Activated CD8-positive, alpha-beta memory T cell treated with anti-CD3 and anti-CD28 coated beads, Interleukin-2, amount 10 ng/mL, durations not matched to agents 7 days and 5 days (primary cell): Measurements from ENCODE around the gene OTUB2. TPM values are rescaled to one million over a fixed set of nuclear protein-coding genes. Genes with fewer than 3 reads are reported as not detected.

Experiments
- ATAC-seq: fragments of 150-1000 bp; cut with Tn5 transposase; one replicate; pipeline ENCODE4 v1.10.0; 2021; ENCODE audit warnings: moderate library complexity
- CTCF ChIA-PET: fragments of 350-600 bp; sonication (Branson Sonifier 250); formaldehyde crosslinking; loops from one replicate; lab custom pipeline; 2021; ENCODE audit warnings: antibody characterized with exemption; lab: Charles Lee
- DNase-seq: peaks from one replicate; pipeline ENCODE4 v3.0.0-alpha.2; 2020
- H3K27ac Mint-ChIP-seq: one replicate; pipeline ENCODE4 v1.8.0; 2021; ENCODE audit warnings: mild to moderate bottlenecking, mixed read lengths
- H3K27me3 Mint-ChIP-seq: one replicate; pipeline ENCODE4 v1.8.0; 2021; ENCODE audit warnings: mixed read lengths
- H3K36me3 Mint-ChIP-seq: one replicate; pipeline ENCODE4 v1.8.0; 2021; ENCODE audit warnings: mild to moderate bottlenecking, mixed read lengths
- H3K4me1 Mint-ChIP-seq: one replicate; pipeline ENCODE4 v1.8.0; 2021; ENCODE audit warnings: mixed read lengths
- H3K4me3 Mint-ChIP-seq: one replicate; pipeline ENCODE4 v1.8.0; 2021; ENCODE audit warnings: mild to moderate bottlenecking, moderate library complexity, mixed read lengths
- H3K9me3 Mint-ChIP-seq: one replicate; pipeline ENCODE4 v1.8.0; 2022; ENCODE audit warnings: low read depth, mixed read lengths
- total RNA-seq, 2 experiments: library from RNA; stranded (reverse); gene quantifications; one replicate each; pipeline ENCODE4 v1.2.3, GENCODE V29; 2021

OTUB2 gene
- total RNA-seq: 1 to 10 TPM; 3.4 to 4.2 TPM

- DNase-seq (peak; percentile 99), ATAC-seq (peak; percentile 98)
- peaks cover 56% of the 10 kb centered on the region for H3K4me1 Mint-ChIP-seq
- CTCF ChIA-PET: interaction anchor here (0.6 to 9.8 kb wide), 11 partner anchors 10 to 154 kb away, joined by 3 to 87 read pairs (median 3); no protein-coding TSS in a partner anchor
- H3K27ac Mint-ChIP-seq: peak within 1 kb of the TSS; percentile 65
- peak within 1 kb of the TSS; percentile 64 for H3K4me3 Mint-ChIP-seq
- no peaks in the 10 kb centered on the region for H3K36me3 Mint-ChIP-seq
- no peaks in the 10 kb centered on the region for H3K27me3 Mint-ChIP-seq
- no peaks in the 10 kb centered on the region for H3K9me3 Mint-ChIP-seq
Measured at GRCh38 chr14:94026173-94026888, at the start of gene OTUB2. Gene OTUB2, plus strand, starts transcription at chr14:94026340. Its CDS starts 198 bp downstream, at chr14:94026538.

- peak within 1 kb of the TSS; percentile 93 for H3K27ac Mint-ChIP-seq
- peak within 1 kb of the TSS; percentile 83 for H3K4me3 Mint-ChIP-seq
- no peaks in the 10 kb centered on the region for H3K9me3 Mint-ChIP-seq
- peak; percentile 18 for ATAC-seq
- no peaks in the 10 kb centered on the region for H3K27me3 Mint-ChIP-seq
- H3K4me1 Mint-ChIP-seq: peaks cover 86% of the 10 kb centered on the region
- peak; percentile 79 for DNase-seq
- CTCF ChIA-PET: interaction anchor here (1.1 to 14.6 kb wide), 7 partner anchors 9 to 204 kb away, joined by 3 to 309 read pairs (median 5); partner anchors contain the start of gene CCDC197
- peaks cover 31% of the 10 kb centered on the region for H3K36me3 Mint-ChIP-seq
Measured at GRCh38 chr14:93976477-93977057, 49.6 kb upstream of the OTUB2 start, which contains the start of gene ASB2. Gene ASB2, minus strand, starts transcription at chr14:93976570. Its CDS starts 12,031 bp downstream, at chr14:93964539.

- Mint-ChIP-seq H3K27ac (peak overlapping the region; percentile 93), H3K4me3 (peak overlapping the region; percentile 83), H3K27me3 (no peaks in the 10 kb centered on the region), H3K36me3 (peaks cover 30% of the 10 kb centered on the region), H3K9me3 (no peaks in the 10 kb centered on the region), H3K4me1 (peaks cover 81% of the 10 kb centered on the region)
- CTCF ChIA-PET: interaction anchor here (1.1 to 14.6 kb wide), 6 partner anchors 19 to 203 kb away, joined by 3 to 309 read pairs (median 14); no protein-coding TSS in a partner anchor
- no peak for DNase-seq
- ATAC-seq: no peak
Measured at GRCh38 chr14:93977171-93977570, 49.0 kb upstream of the OTUB2 start.

DNA sequence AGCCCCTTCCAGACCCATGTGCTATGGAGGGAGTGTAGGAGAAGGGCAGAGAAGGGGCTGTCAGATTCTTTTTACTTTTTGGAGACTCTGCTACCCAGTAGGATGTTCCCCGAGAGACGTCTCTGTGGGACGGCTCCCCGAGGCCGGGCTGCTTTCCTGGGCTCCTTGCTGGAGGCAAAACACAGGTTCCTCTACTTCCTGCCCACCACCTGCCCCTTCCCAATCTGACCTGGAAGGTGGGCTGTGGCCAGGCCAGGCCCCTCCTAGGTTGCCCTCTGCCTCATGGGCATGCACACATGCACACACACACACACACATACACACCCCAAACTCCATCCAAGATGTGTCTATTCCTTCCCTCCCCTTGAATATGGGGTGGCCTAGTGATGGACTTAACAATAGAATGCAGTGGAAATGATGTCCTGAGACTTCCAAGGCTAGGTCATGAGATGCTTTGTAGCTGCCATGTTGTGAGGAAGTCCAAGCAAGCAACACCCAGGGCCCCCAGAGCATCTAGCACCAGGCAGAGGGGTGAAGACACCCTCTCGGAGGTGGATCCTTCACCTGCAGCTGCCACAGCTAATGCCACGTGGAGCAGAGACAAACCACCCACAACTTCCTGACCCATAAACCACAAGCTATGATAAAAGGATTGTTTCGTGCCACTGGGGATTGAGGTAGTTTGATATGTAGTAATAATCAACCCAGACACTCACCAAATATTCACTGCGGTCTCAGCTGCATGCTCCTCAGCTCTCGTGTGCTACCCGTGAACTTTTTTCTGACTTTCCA is 48.2 kb upstream of the OTUB2 start:
- ATAC-seq: peak; percentile 71
- peak overlapping the region; percentile 93 for H3K27ac Mint-ChIP-seq
- peak overlapping the region; percentile 26 for H3K4me3 Mint-ChIP-seq
- H3K4me1 Mint-ChIP-seq: peaks cover 74% of the 10 kb centered on the region
- H3K36me3 Mint-ChIP-seq: peaks cover 30% of the 10 kb centered on the region
- peak; percentile 91 for DNase-seq
- no peaks in the 10 kb centered on the region for H3K9me3 Mint-ChIP-seq
- H3K27me3 Mint-ChIP-seq: no peaks in the 10 kb centered on the region
- CTCF ChIA-PET: interaction anchor here (1.2 to 14.6 kb wide), 10 partner anchors 9 to 58 kb away, joined by 3 to 309 read pairs (median 7); no protein-coding TSS in a partner anchor

DNA sequence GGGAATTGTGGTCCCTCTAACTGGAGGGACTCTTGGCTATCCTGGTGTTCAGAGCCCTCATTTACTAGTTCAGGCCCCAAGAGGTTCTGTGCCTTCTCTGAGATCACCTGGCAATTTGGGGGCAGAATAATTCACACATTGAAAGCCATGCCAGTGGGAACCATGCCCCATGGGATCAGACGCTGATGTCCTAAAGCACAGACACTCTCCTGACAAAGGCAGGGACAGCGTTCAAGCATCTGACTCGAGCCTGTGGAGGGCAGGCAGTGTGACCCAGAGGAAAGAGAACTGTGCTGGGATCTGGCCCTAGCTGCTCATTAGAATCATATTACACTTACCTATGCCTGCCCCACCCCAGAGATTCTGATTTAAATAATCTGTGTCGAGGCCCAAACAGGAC is 47.4 kb upstream of the OTUB2 start:
- Mint-ChIP-seq H3K27me3 (no peaks in the 10 kb centered on the region), H3K4me1 (peaks cover 66% of the 10 kb centered on the region), H3K36me3 (peaks cover 26% of the 10 kb centered on the region), H3K27ac (peak overlapping the region; percentile 93), H3K9me3 (no peaks in the 10 kb centered on the region), H3K4me3 (no peak overlapping the region)
- DNase-seq (no peak), ATAC-seq (no peak)
- CTCF ChIA-PET: interaction anchor here (1.2 to 14.6 kb wide), 11 partner anchors 9 to 57 kb away, joined by 3 to 309 read pairs (median 6); no protein-coding TSS in a partner anchor

- Mint-ChIP-seq H3K36me3 (peaks cover 16% of the 10 kb centered on the region), H3K27me3 (no peaks in the 10 kb centered on the region), H3K27ac (peak overlapping the region; percentile 19), H3K4me3 (no peak overlapping the region), H3K4me1 (peaks cover 48% of the 10 kb centered on the region), H3K9me3 (no peaks in the 10 kb centered on the region)
- CTCF ChIA-PET: interaction anchor here (1.1 to 14.6 kb wide), 4 partner anchors 13 to 39 kb away, joined by 3 to 307 read pairs (median 19); no protein-coding TSS in a partner anchor
- ATAC-seq (no peak), DNase-seq (no peak)
Measured at GRCh38 chr14:93980456-93981201, 45.5 kb upstream of the OTUB2 start.

- CTCF ChIA-PET: interaction anchor here (0.7 to 4.1 kb wide), 8 partner anchors 9 to 54 kb away, joined by 3 to 33 read pairs (median 3); partner anchors contain the start of gene CCDC197
- no peak for DNase-seq
Measured at GRCh38 chr14:93981316-93982229, 44.6 kb upstream of the OTUB2 start.

GRCh38 chr14:93982230-93983007 is 43.7 kb upstream of the OTUB2 start:
- H3K4me3 Mint-ChIP-seq: no peak overlapping the region
- H3K27me3 Mint-ChIP-seq: no peaks in the 10 kb centered on the region
- H3K36me3 Mint-ChIP-seq: peaks cover 12% of the 10 kb centered on the region
- DNase-seq: no peak
- CTCF ChIA-PET: interaction anchor here (0.7 to 5.3 kb wide), 9 partner anchors 10 to 53 kb away, joined by 3 to 33 read pairs (median 4); partner anchors contain the start of gene CCDC197
- H3K27ac Mint-ChIP-seq: no peak overlapping the region
- no peak for ATAC-seq
- peaks cover 30% of the 10 kb centered on the region for H3K4me1 Mint-ChIP-seq
- H3K9me3 Mint-ChIP-seq: no peaks in the 10 kb centered on the region

More at GRCh38 chr14:93981316-93982229, 44.6 kb upstream of the OTUB2 start:
- Mint-ChIP-seq H3K27me3 (no peaks in the 10 kb centered on the region), H3K36me3 (peaks cover 16% of the 10 kb centered on the region), H3K4me1 (peaks cover 39% of the 10 kb centered on the region), H3K9me3 (no peaks in the 10 kb centered on the region), H3K27ac (no peak overlapping the region), H3K4me3 (no peak overlapping the region)
- no peak for ATAC-seq

DNA sequence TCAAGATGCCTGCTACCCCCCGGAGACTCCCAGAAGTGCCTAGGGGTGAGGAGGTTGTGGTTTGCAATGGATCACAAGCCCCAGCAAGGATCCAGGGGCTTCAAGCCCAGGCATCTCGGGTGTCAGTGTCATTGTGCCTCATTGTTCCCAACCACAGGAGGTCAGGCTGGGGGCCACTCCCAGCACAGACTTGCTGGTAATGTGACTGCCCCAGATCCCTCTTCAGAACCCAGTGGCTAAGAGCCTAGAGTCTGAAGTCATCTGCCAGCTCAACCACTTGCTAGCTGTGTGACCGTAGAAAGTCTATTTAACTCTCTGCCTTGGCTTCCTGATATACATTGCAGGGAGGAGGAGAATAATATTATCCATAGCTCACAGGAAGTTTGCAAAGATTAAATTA is 42.1 kb upstream of the OTUB2 start:
- no peaks in the 10 kb centered on the region for H3K27me3 Mint-ChIP-seq
- H3K4me3 Mint-ChIP-seq: no peak overlapping the region
- no peaks in the 10 kb centered on the region for H3K9me3 Mint-ChIP-seq
- H3K4me1 Mint-ChIP-seq: peaks cover 14% of the 10 kb centered on the region
- no peak for DNase-seq
- CTCF ChIA-PET: interaction anchor here (1.1 to 5.3 kb wide), 4 partner anchors 9 to 44 kb away, joined by 5 to 33 read pairs (median 17); partner anchors contain the start of gene CCDC197
- H3K36me3 Mint-ChIP-seq: peaks cover 6% of the 10 kb centered on the region
- no peak for ATAC-seq
- no peak overlapping the region for H3K27ac Mint-ChIP-seq

GRCh38 chr14:93984987-93985410 is 41.1 kb upstream of the OTUB2 start:
- no peak for DNase-seq
- no peaks in the 10 kb centered on the region for H3K27me3 Mint-ChIP-seq
- ATAC-seq: peak; percentile 14
- H3K27ac Mint-ChIP-seq: no peak overlapping the region
- no peaks in the 10 kb centered on the region for H3K9me3 Mint-ChIP-seq
- no peak overlapping the region for H3K4me3 Mint-ChIP-seq
- peaks cover 9% of the 10 kb centered on the region for H3K4me1 Mint-ChIP-seq
- CTCF ChIA-PET: interaction anchor here (0.7 to 5.3 kb wide), 3 partner anchors 8 to 45 kb away, joined by 3 to 25 read pairs (median 5); no protein-coding TSS in a partner anchor
- peaks cover 3% of the 10 kb centered on the region for H3K36me3 Mint-ChIP-seq
